GM12875 (cell line): ENCODE data around the gene ROGDI.
A peak's percentile ranks its signal among the peaks of the same experiment; 100 is the strongest.

Source experiments
- H3K4me3 ChIP-seq: one replicate; pipeline ENCODE4 v1.5.1; 2011; ENCODE audit warnings: low read depth, low read length, control low read depth
- TF ChIP-seq, protein P1 (sequence below): IDR thresholded peaks from 2 replicates; pipeline ENCODE4 v1.5.1; 2011; ENCODE audit warnings: low read depth, mild to moderate bottlenecking, control low read depth, inconsistent platforms, low read length, moderate library complexity, borderline replicate concordance; ENCODE audit not compliant: insufficient read depth

The ROGDI gene

DNA sequence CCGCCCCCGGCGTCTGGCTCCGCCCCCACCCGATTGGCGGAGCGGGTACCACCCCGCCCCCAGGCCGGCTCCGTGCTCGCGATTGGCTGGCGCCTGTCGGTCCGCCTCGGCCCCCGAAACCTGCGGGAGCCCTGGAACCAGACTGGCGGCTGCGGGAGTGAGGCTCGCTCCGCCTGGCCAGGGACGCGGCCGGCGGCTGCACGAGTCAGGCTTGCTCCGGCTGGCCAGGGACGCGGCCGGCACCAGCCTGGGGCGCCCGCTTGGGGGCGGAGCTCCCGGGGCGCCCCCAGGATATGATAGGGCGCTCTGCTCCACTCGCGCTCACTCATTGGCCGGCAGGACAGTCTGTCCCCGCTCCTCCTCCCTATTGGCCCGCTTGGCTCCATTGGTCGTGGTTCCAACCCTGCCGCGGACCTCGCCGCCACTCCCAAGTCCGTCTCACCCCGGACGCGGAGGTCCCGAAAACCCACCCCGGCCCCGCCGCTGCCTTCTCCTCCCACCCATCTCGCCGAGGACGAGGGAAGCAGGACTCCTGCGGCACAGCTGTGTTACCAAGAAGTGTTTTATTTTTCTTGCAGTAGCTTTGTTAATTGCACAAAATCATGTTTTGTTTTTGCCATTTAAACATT, 340 bp upstream of the ROGDI start:
- TF ChIP-seq, protein P1, sequence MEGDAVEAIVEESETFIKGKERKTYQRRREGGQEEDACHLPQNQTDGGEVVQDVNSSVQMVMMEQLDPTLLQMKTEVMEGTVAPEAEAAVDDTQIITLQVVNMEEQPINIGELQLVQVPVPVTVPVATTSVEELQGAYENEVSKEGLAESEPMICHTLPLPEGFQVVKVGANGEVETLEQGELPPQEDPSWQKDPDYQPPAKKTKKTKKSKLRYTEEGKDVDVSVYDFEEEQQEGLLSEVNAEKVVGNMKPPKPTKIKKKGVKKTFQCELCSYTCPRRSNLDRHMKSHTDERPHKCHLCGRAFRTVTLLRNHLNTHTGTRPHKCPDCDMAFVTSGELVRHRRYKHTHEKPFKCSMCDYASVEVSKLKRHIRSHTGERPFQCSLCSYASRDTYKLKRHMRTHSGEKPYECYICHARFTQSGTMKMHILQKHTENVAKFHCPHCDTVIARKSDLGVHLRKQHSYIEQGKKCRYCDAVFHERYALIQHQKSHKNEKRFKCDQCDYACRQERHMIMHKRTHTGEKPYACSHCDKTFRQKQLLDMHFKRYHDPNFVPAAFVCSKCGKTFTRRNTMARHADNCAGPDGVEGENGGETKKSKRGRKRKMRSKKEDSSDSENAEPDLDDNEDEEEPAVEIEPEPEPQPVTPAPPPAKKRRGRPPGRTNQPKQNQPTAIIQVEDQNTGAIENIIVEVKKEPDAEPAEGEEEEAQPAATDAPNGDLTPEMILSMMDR, result no peak
- peak overlapping the region; percentile 76 for H3K4me3 ChIP-seq

GRCh38 chr16:4801051-4801961, 1.1 kb downstream of the ROGDI start:
- peak overlapping the region; percentile 76 for H3K4me3 ChIP-seq
- TF ChIP-seq, protein P1, result no peak

GRCh38 chr16:4800290-4801041, 2.0 kb downstream of the ROGDI start:
- TF ChIP-seq, protein P1, result no peak
- peak overlapping the region; percentile 28 for H3K4me3 ChIP-seq

DNA sequence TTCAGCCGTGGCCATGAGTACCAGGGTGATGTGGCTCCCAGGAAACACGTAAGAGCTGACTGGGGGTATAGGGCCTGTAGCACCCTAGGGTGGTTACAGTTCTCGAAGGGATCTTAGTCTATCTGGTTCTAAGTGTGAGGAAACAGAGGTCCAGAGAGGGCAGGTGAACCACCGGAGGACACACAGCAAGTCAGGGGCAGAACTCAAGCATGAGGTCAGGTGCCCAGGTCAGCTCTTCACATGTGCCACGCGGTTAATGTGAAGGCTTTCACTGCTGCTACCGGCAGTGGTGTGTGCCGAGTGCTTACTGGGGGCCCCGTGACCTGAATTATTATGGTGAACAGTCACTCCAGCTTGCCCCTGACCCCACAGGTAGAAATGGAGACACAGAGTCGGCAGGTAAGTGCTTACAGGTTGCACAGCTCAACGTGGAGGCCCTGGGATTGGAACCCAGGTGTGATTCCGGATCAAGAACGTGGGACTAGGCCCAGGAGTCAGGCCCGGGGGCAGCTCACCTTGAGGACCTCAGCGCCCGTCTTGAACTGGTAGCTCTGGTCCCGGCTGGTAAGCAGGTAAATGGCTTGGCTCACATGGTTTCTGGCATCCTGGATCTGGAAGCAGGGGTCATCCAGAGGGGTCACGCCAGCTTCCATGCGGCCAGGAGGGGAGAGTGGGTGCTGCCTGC, 3.1 kb downstream of the ROGDI start:
- no peak overlapping the region for H3K4me3 ChIP-seq
- TF ChIP-seq, protein P1, result no peak

GRCh38 chr16:4798456-4798855, 4.0 kb downstream of the ROGDI start:
- TF ChIP-seq, protein P1, result no peak
- no peak overlapping the region for H3K4me3 ChIP-seq

DNA sequence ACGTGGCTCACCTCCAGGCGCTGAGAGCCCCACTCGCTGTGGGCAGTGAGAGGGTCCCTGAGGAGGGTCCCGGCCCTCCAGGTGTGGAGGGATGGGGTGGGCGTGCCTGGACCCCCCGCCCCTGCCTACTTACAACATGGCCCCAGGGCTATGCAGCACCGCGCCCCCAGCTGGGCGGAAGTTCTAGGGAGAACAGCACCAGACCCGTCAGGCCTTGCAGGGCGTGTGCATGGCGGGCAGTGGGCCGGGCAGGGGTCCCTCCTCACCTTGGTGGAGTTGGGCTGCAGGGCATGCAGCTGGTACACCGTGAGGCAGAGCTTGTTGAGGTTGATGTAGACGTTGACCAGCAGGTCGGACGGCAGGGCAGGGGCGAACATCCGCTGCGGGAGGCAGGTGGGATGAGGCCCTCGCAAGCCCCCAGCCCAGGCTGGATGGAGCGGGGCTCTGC, 4.6 kb downstream of the ROGDI start:
- TF ChIP-seq, protein P1, result no peak

More for the DNA sequence above, 4.6 kb downstream of the ROGDI start:
- H3K4me3 ChIP-seq, result no peak overlapping the region
